IMR-90 (cell line): ENCODE results near the gene CDC14A. TPM values are rescaled to one million over a fixed set of nuclear protein-coding genes. Genes with fewer than 3 reads are reported as not detected.

Experiments
- ATAC-seq: fragments of 200-7000 bp; cut with Tn5 transposase; 2 replicates; pipeline ENCODE4 v1.9.1; 2020; ENCODE audit warnings: low read depth, mild to moderate bottlenecking, moderate library complexity
- BruUV-seq: library from RNA; stranded (reverse); fragments of 400-500 nt; replicated peaks from 2 replicates; lab custom pipeline; 2021; lab: Mats Ljungman, UMichigan
- CTCF ChIA-PET: fragments of 300-600 bp; formaldehyde crosslinking; extraction: SDS; loops from one replicate; lab custom pipeline; 2021; ENCODE audit warnings: antibody characterized with exemption; lab: Yijun Ruan, JAX
- POLR2A ChIA-PET: fragments of 300-600 bp; sonication (Branson Sonifier 250); formaldehyde crosslinking; loops from one replicate; lab custom pipeline; 2022; ENCODE audit warnings: antibody characterized with exemption; ENCODE audit not compliant: unreplicated experiment; lab: Charles Lee
- DNase-seq: peaks from one replicate; pipeline ENCODE4 v3.0.0; 2013
- H2AFZ ChIP-seq: replicated peaks from 2 replicates; pipeline ENCODE3; 2013; ENCODE audit warnings: low read length, mild to moderate bottlenecking; ENCODE audit not compliant: poor library complexity
- H2AK5ac ChIP-seq: 2 replicates; pipeline ENCODE4 v1.6.1; 2013; ENCODE audit warnings: low read depth, low read length, inconsistent platforms
- H2AK9ac ChIP-seq: replicated peaks from 2 replicates; pipeline ENCODE3; 2013; ENCODE audit warnings: mild to moderate bottlenecking, low read depth, low read length, moderate library complexity; ENCODE audit not compliant: poor library complexity
- H2BK120ac ChIP-seq: 2 replicates; pipeline ENCODE4 v1.6.1; 2013; ENCODE audit warnings: low read depth, low read length, inconsistent platforms
- H2BK15ac ChIP-seq: 3 replicates; pipeline ENCODE4 v1.6.1; 2013; ENCODE audit warnings: low read depth, low read length, inconsistent platforms
- H2BK20ac ChIP-seq: 2 replicates; pipeline ENCODE4 v1.6.1; 2013; ENCODE audit warnings: low read depth, mild to moderate bottlenecking, inconsistent platforms, low read length, moderate library complexity
- H2BK5ac ChIP-seq: 2 replicates; pipeline ENCODE4 v1.6.1; 2013; ENCODE audit warnings: mild to moderate bottlenecking, low read depth, low read length, inconsistent platforms; ENCODE audit not compliant: poor library complexity, severe bottlenecking
- H3K14ac ChIP-seq: replicated peaks from 2 replicates; pipeline ENCODE4 v1.6.1; 2013; ENCODE audit warnings: low read depth, low read length, inconsistent platforms
- H3K18ac ChIP-seq: 2 replicates; pipeline ENCODE4 v1.6.1; 2013; ENCODE audit warnings: low read depth, low read length, control low read depth
- H3K23ac ChIP-seq: 2 replicates; pipeline ENCODE4 v1.6.1; 2013; ENCODE audit warnings: low read depth, low read length, inconsistent platforms
- H3K27ac ChIP-seq: 2 replicates; pipeline ENCODE4 v1.5.1; 2013; ENCODE audit warnings: mild to moderate bottlenecking, control low read depth, low read length; ENCODE audit not compliant: insufficient read depth
- H3K27me3 ChIP-seq: 2 replicates; pipeline ENCODE4 v1.6.1; 2013; ENCODE audit warnings: low read length; ENCODE audit not compliant: control insufficient read depth, insufficient read depth
- H3K36me3 ChIP-seq: 2 replicates; pipeline ENCODE4 v1.6.1; 2013; ENCODE audit warnings: low read length, mixed read lengths; ENCODE audit not compliant: control insufficient read depth, insufficient read depth
- H3K4ac ChIP-seq: 2 replicates; pipeline ENCODE4 v1.6.1; 2013; ENCODE audit warnings: low read depth, low read length, inconsistent platforms
- H3K4me1 ChIP-seq: 2 replicates; pipeline ENCODE4 v1.6.1; 2013; ENCODE audit warnings: low read length, mixed read lengths; ENCODE audit not compliant: control insufficient read depth, insufficient read depth
- H3K4me2 ChIP-seq: 2 replicates; pipeline ENCODE4 v1.6.1; 2013; ENCODE audit warnings: low read depth, mild to moderate bottlenecking, control low read depth, low read length, moderate library complexity
- H3K4me3 ChIP-seq: 2 replicates; pipeline ENCODE4 v1.5.1; 2013; ENCODE audit warnings: low read depth, mild to moderate bottlenecking, control low read depth, low read length, moderate library complexity; ENCODE audit not compliant: insufficient read depth
- H3K56ac ChIP-seq: 2 replicates; pipeline ENCODE4 v1.6.1; 2013; ENCODE audit warnings: low read length, inconsistent platforms; ENCODE audit not compliant: insufficient read depth; ENCODE audit errors: extremely low read depth
- H3K79me1 ChIP-seq, 2 experiments: 2 replicates each; pipeline ENCODE4 v1.6.1; 2013; ENCODE audit warnings: low read length in 2 of 2, inconsistent platforms in 1 of 2, low read depth in 1 of 2
- H3K9ac ChIP-seq: 2 replicates; pipeline ENCODE4 v1.6.1; 2013; ENCODE audit warnings: low read depth, low read length, control low read depth
- H3K9me1 ChIP-seq: 2 replicates; pipeline ENCODE4 v1.6.1; 2013; ENCODE audit warnings: low read length, inconsistent platforms; ENCODE audit not compliant: insufficient read depth
- H3K9me3 ChIP-seq: 2 replicates; pipeline ENCODE4 v1.6.1; 2013; ENCODE audit warnings: low read length; ENCODE audit not compliant: control insufficient read depth, insufficient read depth
- H4K20me1 ChIP-seq: 2 replicates; pipeline ENCODE4 v1.6.1; 2013; ENCODE audit warnings: low read length, inconsistent platforms; ENCODE audit not compliant: insufficient read depth
- H4K5ac ChIP-seq: 2 replicates; pipeline ENCODE4 v1.6.1; 2013; ENCODE audit warnings: mild to moderate bottlenecking, low read depth, low read length, control low read depth
- H4K8ac ChIP-seq, 2 experiments: 2 replicates each; pipeline ENCODE4 v1.6.1; 2013; ENCODE audit warnings: low read depth in 2 of 2, low read length in 2 of 2, control low read depth in 1 of 2, inconsistent platforms in 1 of 2
- H4K91ac ChIP-seq: 2 replicates; pipeline ENCODE4 v1.6.1; 2013; ENCODE audit warnings: low read depth, low read length, inconsistent platforms; ENCODE audit not compliant: insufficient read depth
- BHLHE40 ChIP-seq: fragments of 150-350 bp; IDR thresholded peaks from 2 replicates; pipeline ENCODE4 v1.6.1; 2016; ENCODE audit warnings: mild to moderate bottlenecking, low read depth, low read length
- FOS ChIP-seq: fragments of 150-350 bp; IDR thresholded peaks from 2 replicates; pipeline ENCODE4 v1.6.1; 2016; ENCODE audit warnings: low read depth, low read length
- MAZ ChIP-seq: IDR thresholded peaks from 2 replicates; pipeline ENCODE4 v1.6.1; 2012; ENCODE audit warnings: low read depth, mild to moderate bottlenecking, low read length, improper control_type of control experiment, moderate library complexity, borderline replicate concordance
- MXI1 ChIP-seq: IDR thresholded peaks from 2 replicates; pipeline ENCODE4 v1.6.1; 2012; ENCODE audit warnings: low read depth, mild to moderate bottlenecking, low read length, moderate library complexity, borderline replicate concordance
- POLR2A ChIP-seq: IDR thresholded peaks from 2 replicates; pipeline ENCODE4 v1.6.1; 2012; ENCODE audit warnings: mild to moderate bottlenecking, low read depth, low read length
- RCOR1 ChIP-seq: IDR thresholded peaks from 2 replicates; pipeline ENCODE4 v1.6.1; 2012; ENCODE audit warnings: mild to moderate bottlenecking, low read length, improper control_type of control experiment; ENCODE audit not compliant: insufficient replicate concordance
- WGBS, 2 experiments: methylation state at CpG; one replicate each; pipeline versions ENCODE4 v1.1.5 to v1.1.7; 2013; ENCODE audit warnings: missing lambda C conversion rate in 2 of 2; ENCODE audit not compliant: insufficient read length in 1 of 2; ENCODE audit errors: extremely low coverage in 2 of 2; 5-methylcytosine and 5-hydroxymethylcytosine counted together
- dilution Hi-C: fragments of 300-500 bp; cut with HindIII; formaldehyde crosslinking; loops from one replicate; pipeline ENCODE4 v1.14.3; 2018; ENCODE audit warnings: low sequenced_read_pairs; ENCODE audit not compliant: unreplicated experiment
- in situ Hi-C: fragments of 300-500 bp; cut with MboI; formaldehyde crosslinking; loops from 3 replicates; pipeline ENCODE4 v1.14.3; 2019; ENCODE audit warnings: low sequenced_read_pairs, inconsistent platforms, mixed read lengths
- intact Hi-C: fragments of 100-400 bp; cut with micrococcal nuclease; formaldehyde crosslinking; loops from 2 replicates; pipeline ENCODE4 v1.10.0; 2022
- polyA plus RNA-seq, 3 experiments: library from polyadenylated mRNA; depleted of rRNA; stranded (reverse); fragments of >200 nt; gene quantifications; 2 replicates each; pipeline ENCODE4 v1.2.3, GENCODE V29; 2012; ENCODE audit warnings: low replicate concordance in 1 of 3
- total RNA-seq: library from RNA; depleted of rRNA; stranded (reverse); fragments of >200 nt; gene quantifications from 2 replicates; pipeline ENCODE4 v1.2.3, GENCODE V29; 2012
- TF ChIP-seq, protein P1 (sequence below): conservative IDR thresholded peaks from 2 replicates; pipeline ENCODE4 v1.5.1; 2012; ENCODE audit warnings: mild to moderate bottlenecking, low read depth, low read length, improper control_type of control experiment

The CDC14A gene
- total and polyA plus RNA-seq, 2 of the 4 experiments (the other 2 are of a cell fraction), result 1.7 to 3.0 TPM

DNA sequence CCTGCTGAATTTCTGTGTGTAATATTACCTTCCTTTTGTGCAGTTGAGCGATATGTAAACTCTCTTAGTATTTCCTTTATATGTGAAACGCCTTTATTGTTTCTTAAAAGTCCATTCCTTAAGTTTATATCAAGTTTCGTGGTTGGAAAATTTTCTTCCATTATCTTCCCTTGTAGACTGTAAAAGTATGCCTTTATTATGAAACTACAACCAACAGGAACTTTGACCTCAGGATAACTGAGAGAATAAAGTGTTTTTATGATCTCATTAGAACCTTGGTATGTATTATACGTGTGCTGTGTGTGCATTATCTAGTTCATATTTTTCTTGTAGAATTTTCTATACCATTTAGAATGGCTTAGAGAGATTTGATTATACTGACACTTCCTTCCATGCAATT lies 3.1 kb upstream of the CDC14A start:
- CTCF ChIA-PET, result no interaction called here
- intact Hi-C loops, result no loop called here
- in situ Hi-C loops, result no loop called here
- Histone ChIP-seq H2BK120ac (no peak overlapping the region), H3K14ac (no peak overlapping the region), H2AFZ (no peak overlapping the region), H3K9me1 (no peaks in the 10 kb centered on the region), H3K23ac (no peak overlapping the region), H4K91ac (no peak overlapping the region), H3K18ac (no peak overlapping the region), H3K36me3 (no peaks in the 10 kb centered on the region), H4K5ac (no peak overlapping the region), H2AK9ac (no peak overlapping the region), H3K4me3 (no peak overlapping the region), H3K4ac (no peak overlapping the region), H3K4me1 (peaks cover 2% of the 10 kb centered on the region; the same call in 1 of the 2 replicates), H2BK20ac (no peak overlapping the region), H2BK5ac (no peak overlapping the region), H3K9me3 (no peaks in the 10 kb centered on the region), H2BK15ac (no peak overlapping the region), H3K56ac (no peak overlapping the region), H3K4me2 (no peak overlapping the region), H4K8ac (no peak overlapping the region), H2AK5ac (no peak overlapping the region), H3K27ac (no peak overlapping the region), H3K9ac (no peak overlapping the region), H3K27me3 (no peaks in the 10 kb centered on the region), H4K20me1 (0 out of 2 replicates have a peak, but pooled peaks cover 2% of the 10 kb centered on the region), H3K79me1 (peaks cover 2 to 13% of the 10 kb centered on the region in 2 experiments; a peak in 2 of 4 replicates)
- BruUV-seq, result no TSS peak
- POLR2A ChIA-PET, result no interaction called here
- DNase-seq (no peak), ATAC-seq (no peak)
- dilution Hi-C loops, result no loop called here
- no peak for TF ChIP-seq MXI1
- no peak for TF ChIP-seq FOS
- TF ChIP-seq MAZ, result no peak
- TF ChIP-seq, protein P1, sequence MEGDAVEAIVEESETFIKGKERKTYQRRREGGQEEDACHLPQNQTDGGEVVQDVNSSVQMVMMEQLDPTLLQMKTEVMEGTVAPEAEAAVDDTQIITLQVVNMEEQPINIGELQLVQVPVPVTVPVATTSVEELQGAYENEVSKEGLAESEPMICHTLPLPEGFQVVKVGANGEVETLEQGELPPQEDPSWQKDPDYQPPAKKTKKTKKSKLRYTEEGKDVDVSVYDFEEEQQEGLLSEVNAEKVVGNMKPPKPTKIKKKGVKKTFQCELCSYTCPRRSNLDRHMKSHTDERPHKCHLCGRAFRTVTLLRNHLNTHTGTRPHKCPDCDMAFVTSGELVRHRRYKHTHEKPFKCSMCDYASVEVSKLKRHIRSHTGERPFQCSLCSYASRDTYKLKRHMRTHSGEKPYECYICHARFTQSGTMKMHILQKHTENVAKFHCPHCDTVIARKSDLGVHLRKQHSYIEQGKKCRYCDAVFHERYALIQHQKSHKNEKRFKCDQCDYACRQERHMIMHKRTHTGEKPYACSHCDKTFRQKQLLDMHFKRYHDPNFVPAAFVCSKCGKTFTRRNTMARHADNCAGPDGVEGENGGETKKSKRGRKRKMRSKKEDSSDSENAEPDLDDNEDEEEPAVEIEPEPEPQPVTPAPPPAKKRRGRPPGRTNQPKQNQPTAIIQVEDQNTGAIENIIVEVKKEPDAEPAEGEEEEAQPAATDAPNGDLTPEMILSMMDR, result no peak
- TF ChIP-seq POLR2A, result no peak
- TF ChIP-seq BHLHE40, result no peak
- no peak for TF ChIP-seq RCOR1
- no CpG with 5 or more reads among the region's 4 CpGs for WGBS, 2 experiments
